ENCODE measurements around the gene NUP93. TPM values are rescaled to one million over a fixed set of nuclear protein-coding genes. Genes with fewer than 3 reads are reported as not detected.

NUP93 gene
- total RNA-seq, 2 experiments from 2014 or later: 45.6 to 47.2 TPM

- Mint-ChIP-seq H3K27ac (no peak overlapping the region), H3K4me1 (ENCODE audit: low read depth) (peaks cover 14% of the 10 kb centered on the region), H3K4me3 (no peak overlapping the region), H3K36me3 (ENCODE audit: low read depth) (no peaks in the 10 kb centered on the region), H3K27me3 (no peaks in the 10 kb centered on the region), H3K9me3 (no peaks in the 10 kb centered on the region)
- DNase-seq (no peak), ATAC-seq (ENCODE audit: poor library complexity) (no peak)
- no peaks in the 10 kb centered on the region for H3K27me3 ChIP-seq (ENCODE audit: control insufficient read depth in 1 of 2, insufficient read depth in 2 of 2, low read length in 2 of 2)
- H3K27ac ChIP-seq (ENCODE audit: low read depth in 1 of 2, low read length in 2 of 2): no peak overlapping the region
- H3K36me3 ChIP-seq (ENCODE audit: insufficient read depth, low read length): no peaks in the 10 kb centered on the region
- CTCF ChIA-PET: no interaction called here
- POLR2A ChIA-PET: no interaction called here
- TF ChIP-seq, protein P1, sequence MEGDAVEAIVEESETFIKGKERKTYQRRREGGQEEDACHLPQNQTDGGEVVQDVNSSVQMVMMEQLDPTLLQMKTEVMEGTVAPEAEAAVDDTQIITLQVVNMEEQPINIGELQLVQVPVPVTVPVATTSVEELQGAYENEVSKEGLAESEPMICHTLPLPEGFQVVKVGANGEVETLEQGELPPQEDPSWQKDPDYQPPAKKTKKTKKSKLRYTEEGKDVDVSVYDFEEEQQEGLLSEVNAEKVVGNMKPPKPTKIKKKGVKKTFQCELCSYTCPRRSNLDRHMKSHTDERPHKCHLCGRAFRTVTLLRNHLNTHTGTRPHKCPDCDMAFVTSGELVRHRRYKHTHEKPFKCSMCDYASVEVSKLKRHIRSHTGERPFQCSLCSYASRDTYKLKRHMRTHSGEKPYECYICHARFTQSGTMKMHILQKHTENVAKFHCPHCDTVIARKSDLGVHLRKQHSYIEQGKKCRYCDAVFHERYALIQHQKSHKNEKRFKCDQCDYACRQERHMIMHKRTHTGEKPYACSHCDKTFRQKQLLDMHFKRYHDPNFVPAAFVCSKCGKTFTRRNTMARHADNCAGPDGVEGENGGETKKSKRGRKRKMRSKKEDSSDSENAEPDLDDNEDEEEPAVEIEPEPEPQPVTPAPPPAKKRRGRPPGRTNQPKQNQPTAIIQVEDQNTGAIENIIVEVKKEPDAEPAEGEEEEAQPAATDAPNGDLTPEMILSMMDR (IDR thresholded peaks at IDR 0.05): no peak
- H3K9me3 ChIP-seq (ENCODE audit: control insufficient read depth in 1 of 2, insufficient read depth in 1 of 2, low read length in 2 of 2): no peaks in the 10 kb centered on the region
- H3K4me1 ChIP-seq (ENCODE audit: insufficient read depth, low read length): peaks cover 34% of the 10 kb centered on the region
- intact Hi-C loops (cut with DNase I, micrococcal nuclease): no loop called here
- no peak overlapping the region for H3K4me3 ChIP-seq (ENCODE audit: low read length)
These were observed 126.0 kb downstream of the NUP93 start for GRCh38 chr16:56855946-56856345.

- H3K4me3 ChIP-seq (ENCODE audit: low read length): no peak overlapping the region
- peaks cover 44% of the 10 kb centered on the region for H3K4me1 ChIP-seq (ENCODE audit: insufficient read depth, low read length)
- Mint-ChIP-seq H3K27me3 (no peaks in the 10 kb centered on the region), H3K36me3 (ENCODE audit: low read depth) (no peaks in the 10 kb centered on the region), H3K4me3 (no peak overlapping the region), H3K27ac (no peak overlapping the region), H3K9me3 (no peaks in the 10 kb centered on the region), H3K4me1 (ENCODE audit: low read depth) (peaks cover 22% of the 10 kb centered on the region)
- H3K27me3 ChIP-seq (ENCODE audit: control insufficient read depth in 1 of 2, insufficient read depth in 2 of 2, low read length in 2 of 2): no peaks in the 10 kb centered on the region
- no peak for DNase-seq
- H3K36me3 ChIP-seq (ENCODE audit: insufficient read depth, low read length): no peaks in the 10 kb centered on the region
- ATAC-seq (ENCODE audit: poor library complexity): no peak
- CTCF ChIA-PET: no interaction called here
- H3K9me3 ChIP-seq (ENCODE audit: control insufficient read depth in 1 of 2, insufficient read depth in 1 of 2, low read length in 2 of 2): no peaks in the 10 kb centered on the region
- TF ChIP-seq, protein P1 (IDR thresholded peaks at IDR 0.05): no peak
- no peak overlapping the region for H3K27ac ChIP-seq (ENCODE audit: low read depth in 1 of 2, low read length in 2 of 2)
- intact Hi-C loops (cut with DNase I, micrococcal nuclease): no loop called here
- POLR2A ChIA-PET: no interaction called here
These were observed 127.0 kb downstream of the NUP93 start for GRCh38 chr16:56856876-56857447.

DNA sequence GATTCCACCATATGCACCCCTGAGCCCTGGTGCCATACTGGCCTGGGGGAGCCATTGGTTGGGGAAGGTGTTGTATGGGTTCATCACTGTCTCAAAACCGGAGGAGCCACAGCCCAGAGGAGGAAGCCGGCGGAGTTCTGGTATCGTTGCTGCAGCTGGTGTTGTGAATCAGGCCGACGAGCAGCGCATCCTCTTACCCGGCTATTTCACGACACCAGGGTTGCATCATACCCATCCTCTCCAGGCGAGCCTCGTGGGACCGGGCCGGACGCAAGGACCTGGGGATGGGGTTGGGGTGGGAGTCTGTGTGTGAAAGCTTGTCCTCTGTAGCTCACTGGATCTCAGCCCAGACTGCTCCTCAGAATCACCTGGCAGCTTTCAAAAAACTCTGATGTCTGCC lies 128.4 kb downstream of the NUP93 start:
- H3K4me3 Mint-ChIP-seq: no peak overlapping the region
- no peak overlapping the region for H3K4me3 ChIP-seq (ENCODE audit: low read length)
- intact Hi-C loops (cut with DNase I, micrococcal nuclease): no loop called here
- H3K36me3 ChIP-seq (ENCODE audit: insufficient read depth, low read length): no peaks in the 10 kb centered on the region
- H3K27me3 ChIP-seq (ENCODE audit: control insufficient read depth in 1 of 2, insufficient read depth in 2 of 2, low read length in 2 of 2): no peaks in the 10 kb centered on the region
- TF ChIP-seq, protein P1 (IDR thresholded peaks at IDR 0.05): no peak
- POLR2A ChIA-PET: interaction anchor here (1.0 kb wide), 1 partner anchor 11 kb away, joined by 3 read pairs; no protein-coding TSS in a partner anchor
- no peaks in the 10 kb centered on the region for H3K36me3 Mint-ChIP-seq (ENCODE audit: low read depth)
- DNase-seq (peak in 2 of 14 experiments; percentile 43 to 51), ATAC-seq (ENCODE audit: poor library complexity) (no peak)
- no peak overlapping the region for H3K27ac Mint-ChIP-seq
- H3K9me3 Mint-ChIP-seq: no peaks in the 10 kb centered on the region
- H3K27me3 Mint-ChIP-seq: no peaks in the 10 kb centered on the region
- CTCF ChIA-PET: interaction anchor here (0.7 kb wide), 1 partner anchor 109 kb away, joined by 3 read pairs; no protein-coding TSS in a partner anchor
- H3K4me1 Mint-ChIP-seq (ENCODE audit: low read depth): peaks cover 28% of the 10 kb centered on the region
- H3K9me3 ChIP-seq (ENCODE audit: control insufficient read depth in 1 of 2, insufficient read depth in 1 of 2, low read length in 2 of 2): no peaks in the 10 kb centered on the region
- peaks cover 58% of the 10 kb centered on the region for H3K4me1 ChIP-seq (ENCODE audit: insufficient read depth, low read length)
- no peak overlapping the region for H3K27ac ChIP-seq (ENCODE audit: low read depth in 1 of 2, low read length in 2 of 2)

All from CD4-positive, alpha-beta T cell (primary cell).